ENCODE data around the gene CST5.

DNA sequence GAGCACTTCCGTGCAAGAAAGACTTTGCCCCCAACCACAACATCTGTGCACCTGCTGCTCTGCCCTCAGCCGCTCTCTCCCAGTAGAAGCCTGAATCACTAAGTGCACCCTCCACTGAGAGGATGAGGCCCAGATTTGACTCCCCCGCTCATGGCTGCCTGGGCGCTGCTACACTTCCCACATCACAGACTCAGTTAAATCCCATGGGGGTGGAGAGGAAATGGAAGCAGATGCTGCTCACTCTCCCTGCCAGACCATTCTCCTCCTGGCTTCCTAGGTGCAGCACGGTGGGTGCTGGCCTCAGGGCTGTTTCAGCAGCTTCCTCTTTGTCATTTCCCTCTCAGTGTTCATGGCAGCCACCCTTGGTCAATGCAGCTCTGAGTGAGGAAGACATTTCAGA lies 4.8 kb downstream of the CST5 start:
- no peak for TF ChIP-seq REST (IDR thresholded peaks at IDR 0.05; ENCODE audit: insufficient read depth in 1 of 2, low read depth in 2 of 2, low read length in 2 of 2)
- TF ChIP-seq SIN3A (IDR thresholded peaks at IDR 0.05; ENCODE audit: borderline replicate concordance, insufficient read depth, low read length), result no peak
- no peak for TF ChIP-seq POLR2AphosphoS5 (IDR thresholded peaks at IDR 0.05; ENCODE audit: low read depth, low read length)

Data from PFSK-1 (cell line).